ENCODE data around the gene TEX51. TPM values are rescaled to one million over a fixed set of nuclear protein-coding genes. Genes with fewer than 3 reads are reported as not detected.

The TEX51 gene
- total RNA-seq (not detected), polyA plus RNA-seq (0.11 TPM)
- long read RNA-seq, donor 1: 0 reads
- long read RNA-seq, donor 2: 0 reads
- long read RNA-seq, donor 3: 0 reads
- long read RNA-seq, donor 4: 0 reads
- long read RNA-seq, donor 5: 0 reads
- long read RNA-seq, donor 6: 0 reads
- long read RNA-seq, donor 7: 0 reads
- long read RNA-seq, donor 8: 0 reads
- long read RNA-seq, donor 9: 0 reads
- long read RNA-seq, donor 10: 0 reads

- Histone ChIP-seq H3K36me3 (ENCODE audit: control insufficient read depth in 2 of 2, insufficient read depth in 2 of 2, low read length in 1 of 2) (no peaks in the 10 kb centered on the region), H3K27ac (ENCODE audit: low read depth in 1 of 2, low read length in 1 of 2) (no peak within 1 kb of the TSS), H3K4me1 (ENCODE audit: control insufficient read depth in 2 of 2, insufficient read depth in 2 of 2, low read length in 2 of 2) (no peaks in the 10 kb centered on the region), H3K27me3 (ENCODE audit: control insufficient read depth in 2 of 2, insufficient read depth in 1 of 2, low read length in 1 of 2) (no peaks in the 10 kb centered on the region), H3K4me3 (ENCODE audit: low read length in 2 of 2) (no peak within 1 kb of the TSS), H3K9me3 (ENCODE audit: control insufficient read depth in 2 of 2, insufficient read depth in 1 of 2, low read length in 1 of 2) (no peaks in the 10 kb centered on the region)
- WGBS: 84% methylated on average over 5 of the region's 5 CpGs
- DNase-seq (ENCODE audit: low read depth in 6 of 9, low spot score in 9 of 9): no peak
Observed at GRCh38 chr2:126898636-126899035, at the start of gene TEX51. Gene TEX51 (plus strand): TSS chr2:126898890. CDS start chr2:126898919, 29 bp downstream.

- 74% methylated on average over 2 of the region's 2 CpGs for WGBS
- Histone ChIP-seq H3K27ac (ENCODE audit: low read depth in 1 of 2, low read length in 1 of 2) (no peak overlapping the region), H3K9me3 (ENCODE audit: control insufficient read depth in 2 of 2, insufficient read depth in 1 of 2, low read length in 1 of 2) (no peaks in the 10 kb centered on the region), H3K4me1 (ENCODE audit: control insufficient read depth in 2 of 2, insufficient read depth in 2 of 2, low read length in 2 of 2) (no peaks in the 10 kb centered on the region), H3K36me3 (ENCODE audit: control insufficient read depth in 2 of 2, insufficient read depth in 2 of 2, low read length in 1 of 2) (no peaks in the 10 kb centered on the region), H3K27me3 (ENCODE audit: control insufficient read depth in 2 of 2, insufficient read depth in 1 of 2, low read length in 1 of 2) (no peaks in the 10 kb centered on the region), H3K4me3 (ENCODE audit: low read length in 2 of 2) (no peak overlapping the region)
- DNase-seq (ENCODE audit: low read depth in 6 of 9, low spot score in 9 of 9): no peak
Observed at GRCh38 chr2:126849054-126849453, 49.6 kb upstream of the TEX51 start.

- Histone ChIP-seq H3K9me3 (ENCODE audit: control insufficient read depth in 2 of 2, insufficient read depth in 1 of 2, low read length in 1 of 2) (no peaks in the 10 kb centered on the region), H3K36me3 (ENCODE audit: control insufficient read depth in 2 of 2, insufficient read depth in 2 of 2, low read length in 1 of 2) (no peaks in the 10 kb centered on the region), H3K4me3 (ENCODE audit: low read length in 2 of 2) (no peak overlapping the region), H3K27ac (ENCODE audit: low read depth in 1 of 2, low read length in 1 of 2) (no peak overlapping the region), H3K4me1 (ENCODE audit: control insufficient read depth in 2 of 2, insufficient read depth in 2 of 2, low read length in 2 of 2) (no peaks in the 10 kb centered on the region), H3K27me3 (ENCODE audit: control insufficient read depth in 2 of 2, insufficient read depth in 1 of 2, low read length in 1 of 2) (no peaks in the 10 kb centered on the region)
- 87% methylated on average over 4 of the region's 4 CpGs for WGBS
- no peak for DNase-seq (ENCODE audit: low read depth in 6 of 9, low spot score in 9 of 9)
Observed at GRCh38 chr2:126849486-126849885, 49.2 kb upstream of the TEX51 start.

GRCh38 chr2:126849991-126850535 lies 48.6 kb upstream of the TEX51 start:
- H3K36me3 ChIP-seq (ENCODE audit: control insufficient read depth in 2 of 2, insufficient read depth in 2 of 2, low read length in 1 of 2): no peaks in the 10 kb centered on the region

GRCh38 chr2:126850940-126851339 lies 47.8 kb upstream of the TEX51 start:
- WGBS: 81% methylated on average over 5 of the region's 5 CpGs
- no peaks in the 10 kb centered on the region for H3K36me3 ChIP-seq (ENCODE audit: control insufficient read depth in 2 of 2, insufficient read depth in 2 of 2, low read length in 1 of 2)
- no peaks in the 10 kb centered on the region for H3K27me3 ChIP-seq (ENCODE audit: control insufficient read depth in 2 of 2, insufficient read depth in 1 of 2, low read length in 1 of 2)
- H3K4me3 ChIP-seq (ENCODE audit: low read length in 2 of 2): no peak overlapping the region
- no peak overlapping the region for H3K27ac ChIP-seq (ENCODE audit: low read depth in 1 of 2, low read length in 1 of 2)
- no peaks in the 10 kb centered on the region for H3K9me3 ChIP-seq (ENCODE audit: control insufficient read depth in 2 of 2, insufficient read depth in 1 of 2, low read length in 1 of 2)
- DNase-seq (ENCODE audit: low read depth in 6 of 9, low spot score in 9 of 9): no peak
- no peaks in the 10 kb centered on the region for H3K4me1 ChIP-seq (ENCODE audit: control insufficient read depth in 2 of 2, insufficient read depth in 2 of 2, low read length in 2 of 2)

More at GRCh38 chr2:126849991-126850535, 48.6 kb upstream of the TEX51 start:
- Histone ChIP-seq H3K27me3 (ENCODE audit: control insufficient read depth in 2 of 2, insufficient read depth in 1 of 2, low read length in 1 of 2) (no peaks in the 10 kb centered on the region), H3K27ac (ENCODE audit: low read depth in 1 of 2, low read length in 1 of 2) (no peak overlapping the region), H3K4me3 (ENCODE audit: low read length in 2 of 2) (no peak overlapping the region), H3K4me1 (ENCODE audit: control insufficient read depth in 2 of 2, insufficient read depth in 2 of 2, low read length in 2 of 2) (no peaks in the 10 kb centered on the region), H3K9me3 (ENCODE audit: control insufficient read depth in 2 of 2, insufficient read depth in 1 of 2, low read length in 1 of 2) (no peaks in the 10 kb centered on the region)
- DNase-seq (ENCODE audit: low read depth in 6 of 9, low spot score in 9 of 9): no peak
- 93% methylated on average over 7 of the region's 7 CpGs for WGBS

- no peak for DNase-seq (ENCODE audit: low read depth in 6 of 9, low spot score in 9 of 9)
- Histone ChIP-seq H3K9me3 (ENCODE audit: control insufficient read depth in 2 of 2, insufficient read depth in 1 of 2, low read length in 1 of 2) (peaks cover 0 to 1% of the 10 kb centered on the region in 2 donors), H3K27ac (ENCODE audit: low read depth in 1 of 2, low read length in 1 of 2) (no peak overlapping the region), H3K27me3 (ENCODE audit: control insufficient read depth in 2 of 2, insufficient read depth in 1 of 2, low read length in 1 of 2) (no peaks in the 10 kb centered on the region), H3K4me3 (ENCODE audit: low read length in 2 of 2) (no peak overlapping the region), H3K4me1 (ENCODE audit: control insufficient read depth in 2 of 2, insufficient read depth in 2 of 2, low read length in 2 of 2) (no peaks in the 10 kb centered on the region), H3K36me3 (ENCODE audit: control insufficient read depth in 2 of 2, insufficient read depth in 2 of 2, low read length in 1 of 2) (no peaks in the 10 kb centered on the region)
- 93% methylated on average over 1 of the region's 1 CpG for WGBS
Observed at GRCh38 chr2:126851756-126852155, 46.9 kb upstream of the TEX51 start.

GRCh38 chr2:126852361-126852760 lies 46.3 kb upstream of the TEX51 start:
- H3K27ac ChIP-seq (ENCODE audit: low read depth in 1 of 2, low read length in 1 of 2): no peak overlapping the region
- H3K4me1 ChIP-seq (ENCODE audit: control insufficient read depth in 2 of 2, insufficient read depth in 2 of 2, low read length in 2 of 2): no peaks in the 10 kb centered on the region
- H3K27me3 ChIP-seq (ENCODE audit: control insufficient read depth in 2 of 2, insufficient read depth in 1 of 2, low read length in 1 of 2): no peaks in the 10 kb centered on the region
- no peak for DNase-seq (ENCODE audit: low read depth in 6 of 9, low spot score in 9 of 9)
- no peaks in the 10 kb centered on the region for H3K36me3 ChIP-seq (ENCODE audit: control insufficient read depth in 2 of 2, insufficient read depth in 2 of 2, low read length in 1 of 2)
- WGBS: 77% methylated on average over 1 of the region's 1 CpG
- no peak overlapping the region for H3K4me3 ChIP-seq (ENCODE audit: low read length in 2 of 2)
- peaks cover 0 to 1% of the 10 kb centered on the region in 2 donors for H3K9me3 ChIP-seq (ENCODE audit: control insufficient read depth in 2 of 2, insufficient read depth in 1 of 2, low read length in 1 of 2)

GRCh38 chr2:126855606-126856005 lies 43.1 kb upstream of the TEX51 start:
- no peaks in the 10 kb centered on the region for H3K27me3 ChIP-seq (ENCODE audit: control insufficient read depth in 2 of 2, insufficient read depth in 1 of 2, low read length in 1 of 2)
- H3K36me3 ChIP-seq (ENCODE audit: control insufficient read depth in 2 of 2, insufficient read depth in 2 of 2, low read length in 1 of 2): no peaks in the 10 kb centered on the region
- H3K4me3 ChIP-seq (ENCODE audit: low read length in 2 of 2): no peak overlapping the region
- no peaks in the 10 kb centered on the region for H3K4me1 ChIP-seq (ENCODE audit: control insufficient read depth in 2 of 2, insufficient read depth in 2 of 2, low read length in 2 of 2)
- no peak overlapping the region for H3K27ac ChIP-seq (ENCODE audit: low read depth in 1 of 2, low read length in 1 of 2)
- H3K9me3 ChIP-seq (ENCODE audit: control insufficient read depth in 2 of 2, insufficient read depth in 1 of 2, low read length in 1 of 2): peaks cover 0 to 1% of the 10 kb centered on the region in 2 donors
- no peak for DNase-seq (ENCODE audit: low read depth in 6 of 9, low spot score in 9 of 9)
- WGBS: 83% methylated on average over 3 of the region's 3 CpGs

- no peak overlapping the region for H3K4me3 ChIP-seq (ENCODE audit: low read length in 2 of 2)
- no peaks in the 10 kb centered on the region for H3K36me3 ChIP-seq (ENCODE audit: control insufficient read depth in 2 of 2, insufficient read depth in 2 of 2, low read length in 1 of 2)
- H3K9me3 ChIP-seq (ENCODE audit: control insufficient read depth in 2 of 2, insufficient read depth in 1 of 2, low read length in 1 of 2): peaks cover 0 to 1% of the 10 kb centered on the region in 2 donors
- H3K27me3 ChIP-seq (ENCODE audit: control insufficient read depth in 2 of 2, insufficient read depth in 1 of 2, low read length in 1 of 2): no peaks in the 10 kb centered on the region
- no peak overlapping the region for H3K27ac ChIP-seq (ENCODE audit: low read depth in 1 of 2, low read length in 1 of 2)
- DNase-seq (ENCODE audit: low read depth in 6 of 9, low spot score in 9 of 9): no peak
- no peaks in the 10 kb centered on the region for H3K4me1 ChIP-seq (ENCODE audit: control insufficient read depth in 2 of 2, insufficient read depth in 2 of 2, low read length in 2 of 2)
- WGBS: 86% methylated on average over 6 of the region's 6 CpGs
Observed at GRCh38 chr2:126856403-126856802, 42.3 kb upstream of the TEX51 start.
